ENCODE data around the gene MACROD2.

The MACROD2 gene

GRCh38 chr20:14062171-14062570 is 66.9 kb downstream of the MACROD2 start:
- DNase-seq (ENCODE audit: low read depth, low spot score), result no peak

- DNase-seq (ENCODE audit: low read depth, low spot score), result no peak
Measured at GRCh38 chr20:14062786-14063185, 67.5 kb downstream of the MACROD2 start.

- DNase-seq (ENCODE audit: low read depth, low spot score), result no peak
Measured at GRCh38 chr20:14064333-14064732, 69.0 kb downstream of the MACROD2 start.

- DNase-seq (ENCODE audit: low read depth, low spot score), result no peak
Measured at GRCh38 chr20:14064921-14065320, 69.6 kb downstream of the MACROD2 start.

DNA sequence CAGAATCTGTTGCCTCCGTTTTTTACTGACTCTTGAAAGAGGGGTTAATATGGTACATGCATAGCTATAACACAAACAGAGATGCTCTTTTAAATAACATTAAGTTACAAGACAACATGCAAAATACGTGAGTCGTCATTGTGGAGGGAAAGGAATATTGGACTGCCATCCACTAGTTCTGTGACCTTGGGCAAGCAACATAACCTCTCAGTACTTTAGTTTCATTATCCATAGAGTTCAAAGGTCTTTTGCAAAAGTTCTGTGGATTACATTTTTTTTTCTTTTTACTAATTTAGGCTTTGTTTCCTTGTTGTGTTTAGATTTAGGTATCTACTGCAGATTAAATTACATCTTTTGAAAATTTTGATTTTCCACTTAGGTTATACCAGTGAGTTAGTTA is 70.5 kb downstream of the MACROD2 start:
- DNase-seq (ENCODE audit: low read depth, low spot score), result no peak

DNA sequence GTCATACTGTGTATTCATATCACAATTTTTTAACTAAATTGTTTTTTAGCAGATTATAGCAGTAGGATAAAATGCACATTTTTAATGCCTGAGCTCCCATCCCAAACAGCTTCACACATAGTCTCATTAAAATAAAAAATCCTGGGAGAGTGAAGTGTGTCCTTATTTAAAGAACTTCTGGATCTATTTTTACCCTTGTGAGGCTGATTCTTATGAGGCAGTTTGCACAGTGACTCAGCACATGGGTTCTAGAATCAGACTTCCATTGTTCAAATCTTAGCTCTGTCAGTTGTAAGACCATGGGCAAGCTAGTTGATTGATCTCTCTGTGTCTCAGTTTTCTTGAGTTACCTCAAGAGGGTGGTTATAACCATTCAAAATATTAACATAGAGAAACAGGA is 72.3 kb downstream of the MACROD2 start:
- no peak for DNase-seq (ENCODE audit: low read depth, low spot score)

GRCh38 chr20:14069796-14070195 is 74.5 kb downstream of the MACROD2 start:
- no peak for DNase-seq (ENCODE audit: low read depth, low spot score)

DNA sequence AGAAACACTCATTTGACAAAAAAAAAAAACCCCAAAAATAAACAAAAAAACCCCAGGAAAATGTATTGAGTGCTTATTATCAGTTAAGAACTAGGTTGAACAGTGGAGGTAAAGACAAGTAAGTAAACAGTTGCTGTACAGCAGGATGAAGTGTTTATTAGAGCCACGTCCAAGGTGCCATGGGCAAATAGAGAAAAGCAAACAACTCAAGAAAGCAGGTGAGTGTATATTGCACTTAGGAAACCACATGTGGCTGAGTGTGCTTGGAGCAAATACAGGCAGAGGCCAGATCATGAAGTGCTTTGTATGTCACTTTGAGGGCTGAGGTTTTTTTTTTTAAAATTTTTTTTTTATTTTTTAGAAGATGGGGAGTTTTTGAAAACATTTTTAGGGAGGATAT is 98.3 kb downstream of the MACROD2 start:
- no peak for DNase-seq (ENCODE audit: low read depth, low spot score)

DNA sequence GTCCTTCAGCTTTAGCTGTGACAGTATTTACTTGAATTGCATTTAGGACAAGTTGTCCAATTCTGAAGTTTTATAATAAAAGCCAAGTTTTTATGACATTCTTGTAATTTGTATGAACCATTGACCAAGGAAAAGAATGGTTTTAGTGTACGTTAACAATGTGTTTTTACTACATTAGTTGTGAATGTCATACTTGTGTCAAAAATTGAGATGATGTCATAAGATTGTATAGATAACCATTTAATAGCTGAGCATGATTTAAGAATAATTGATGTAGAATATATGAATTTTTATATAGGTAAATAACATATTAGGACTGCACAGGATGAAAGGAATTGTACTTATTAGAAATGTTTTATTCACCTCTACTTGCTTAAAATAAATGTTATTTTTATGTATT is 102.9 kb downstream of the MACROD2 start:
- no peak for DNase-seq (ENCODE audit: low read depth, low spot score)

- DNase-seq (ENCODE audit: low read depth, low spot score), result no peak
Measured at GRCh38 chr20:14113416-14113815, 118.1 kb downstream of the MACROD2 start.

GRCh38 chr20:14114065-14114704 is 118.9 kb downstream of the MACROD2 start:
- no peak for DNase-seq (ENCODE audit: low read depth, low spot score)

- DNase-seq (ENCODE audit: low read depth, low spot score), result no peak
Measured at GRCh38 chr20:14116037-14116436, 120.7 kb downstream of the MACROD2 start.

GRCh38 chr20:14117768-14118167 is 122.5 kb downstream of the MACROD2 start:
- DNase-seq (ENCODE audit: low read depth, low spot score), result no peak

DNA sequence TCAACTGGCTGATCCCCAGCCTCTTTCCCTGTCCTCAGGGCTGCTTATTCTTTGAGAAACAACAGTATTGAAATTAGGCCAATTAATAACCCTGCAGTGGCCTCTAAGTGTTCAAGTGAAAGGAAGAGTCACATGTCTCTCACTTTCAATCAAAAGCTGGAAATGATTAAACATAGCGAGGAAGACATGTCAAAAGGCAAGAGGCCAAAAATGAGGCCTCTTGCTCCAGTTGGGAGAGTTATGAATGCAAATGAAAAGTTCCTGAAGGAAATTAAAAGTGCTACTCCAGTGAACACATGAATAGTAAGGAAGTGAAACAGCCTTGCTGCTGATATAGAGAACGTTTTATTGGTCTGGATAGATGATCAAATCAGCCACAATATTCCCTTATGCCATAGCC is 131.5 kb downstream of the MACROD2 start:
- no peak for DNase-seq (ENCODE audit: low read depth, low spot score)

- DNase-seq (ENCODE audit: low read depth, low spot score), result no peak
Measured at GRCh38 chr20:14127514-14128223, 132.4 kb downstream of the MACROD2 start.

DNA sequence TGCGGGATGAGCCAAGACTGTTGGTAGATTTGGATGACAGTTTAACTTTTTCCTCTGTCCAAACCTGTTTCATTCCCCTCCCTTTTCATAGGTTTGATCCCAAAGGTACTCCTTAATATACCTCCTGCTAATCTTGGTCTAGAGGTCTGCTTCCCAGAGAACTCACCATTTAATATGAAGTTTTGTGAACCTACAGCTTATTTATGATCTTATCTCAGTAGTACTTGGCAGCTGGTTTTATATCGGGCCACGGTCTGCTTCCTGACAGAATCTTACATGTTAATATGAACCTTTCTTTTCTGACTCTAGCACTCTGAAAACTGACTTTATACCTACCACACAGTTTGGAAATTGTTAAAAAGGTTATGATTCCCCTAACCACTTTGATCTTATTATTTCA is 138.7 kb downstream of the MACROD2 start:
- no peak for DNase-seq (ENCODE audit: low read depth, low spot score)

GRCh38 chr20:14142171-14142570 is 146.9 kb downstream of the MACROD2 start:
- DNase-seq (ENCODE audit: low read depth, low spot score), result no peak

GRCh38 chr20:14142964-14143627 is 147.8 kb downstream of the MACROD2 start:
- no peak for DNase-seq (ENCODE audit: low read depth, low spot score)

DNA sequence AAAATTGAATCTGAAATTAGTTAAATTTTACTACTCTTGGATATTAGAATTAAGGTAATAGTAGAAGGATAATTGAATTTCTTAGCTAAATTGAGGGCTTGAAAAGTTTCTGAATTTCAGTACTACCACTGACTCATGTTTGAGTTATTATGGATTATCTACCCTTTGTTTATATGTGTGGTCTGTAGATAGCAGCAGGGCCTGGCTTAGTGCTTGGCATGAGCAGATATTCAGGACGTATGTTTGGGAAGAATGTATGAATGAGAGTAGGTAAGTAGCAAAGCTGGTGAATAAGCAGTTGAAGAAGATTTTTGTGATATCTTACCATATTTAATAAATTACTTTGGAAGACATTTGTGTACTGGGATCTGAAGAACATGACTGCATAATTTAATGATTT is 152.7 kb downstream of the MACROD2 start:
- DNase-seq (ENCODE audit: low read depth, low spot score), result no peak

- no peak for DNase-seq (ENCODE audit: low read depth, low spot score)
Measured at GRCh38 chr20:14155361-14155760, 160.0 kb downstream of the MACROD2 start.

GRCh38 chr20:14178528-14178927 is 183.2 kb downstream of the MACROD2 start:
- DNase-seq (ENCODE audit: low read depth, low spot score), result no peak

- no peak for DNase-seq (ENCODE audit: low read depth, low spot score)
Measured at GRCh38 chr20:14178952-14179351, 183.6 kb downstream of the MACROD2 start.

DNA sequence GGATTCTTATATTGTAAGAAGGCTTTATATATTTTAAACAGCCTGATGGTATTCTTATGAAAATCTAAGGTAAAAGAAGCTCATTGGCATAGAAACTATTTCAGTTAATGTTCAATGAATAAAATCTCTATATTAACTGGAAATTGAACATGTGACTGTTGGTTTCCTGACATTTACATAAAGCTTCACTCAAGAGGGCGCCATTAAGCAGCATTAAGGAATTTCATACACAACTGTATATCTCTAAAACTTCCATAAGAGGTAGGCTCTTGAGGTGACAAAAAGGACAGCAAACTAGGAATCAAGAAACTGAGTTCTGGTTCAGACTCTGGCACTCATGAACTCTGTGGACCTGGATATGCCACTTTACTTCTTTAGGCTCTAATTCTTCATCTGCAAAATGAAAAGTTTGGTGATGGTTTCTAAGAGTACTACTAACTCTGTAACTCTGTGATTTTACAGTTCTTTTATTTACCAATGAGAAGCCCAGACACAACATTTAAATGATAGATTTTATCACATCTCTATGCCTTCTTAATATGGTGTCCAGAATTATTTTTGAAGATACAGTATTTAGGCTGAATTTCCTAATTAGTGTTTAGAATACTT is 194.6 kb downstream of the MACROD2 start:
- DNase-seq (ENCODE audit: low read depth, low spot score), result no peak
